IMR-90 (cell line): Measurements from ENCODE around the gene VASN. TPM values are rescaled to one million over a fixed set of nuclear protein-coding genes. Genes with fewer than 3 reads are reported as not detected.

Experiments
- ATAC-seq: fragments of 200-7000 bp; cut with Tn5 transposase; 2 replicates; pipeline ENCODE4 v1.9.1; 2020; ENCODE audit warnings: low read depth, mild to moderate bottlenecking, moderate library complexity
- BruUV-seq: library from RNA; stranded (reverse); fragments of 400-500 nt; replicated peaks from 2 replicates; lab custom pipeline; 2021; lab: Mats Ljungman, UMichigan
- CTCF ChIA-PET: fragments of 300-600 bp; formaldehyde crosslinking; extraction: SDS; loops from one replicate; lab custom pipeline; 2021; ENCODE audit warnings: antibody characterized with exemption; lab: Yijun Ruan, JAX
- POLR2A ChIA-PET: fragments of 300-600 bp; sonication (Branson Sonifier 250); formaldehyde crosslinking; loops from one replicate; lab custom pipeline; 2022; ENCODE audit warnings: antibody characterized with exemption; ENCODE audit not compliant: unreplicated experiment; lab: Charles Lee
- DNase-seq: peaks from one replicate; pipeline ENCODE4 v3.0.0; 2013
- H2AFZ ChIP-seq: replicated peaks from 2 replicates; pipeline ENCODE3; 2013; ENCODE audit warnings: low read length, mild to moderate bottlenecking; ENCODE audit not compliant: poor library complexity
- H2AK5ac ChIP-seq: 2 replicates; pipeline ENCODE4 v1.6.1; 2013; ENCODE audit warnings: low read depth, low read length, inconsistent platforms
- H2AK9ac ChIP-seq: replicated peaks from 2 replicates; pipeline ENCODE3; 2013; ENCODE audit warnings: mild to moderate bottlenecking, low read depth, low read length, moderate library complexity; ENCODE audit not compliant: poor library complexity
- H2BK120ac ChIP-seq: 2 replicates; pipeline ENCODE4 v1.6.1; 2013; ENCODE audit warnings: low read depth, low read length, inconsistent platforms
- H2BK15ac ChIP-seq: 3 replicates; pipeline ENCODE4 v1.6.1; 2013; ENCODE audit warnings: low read depth, low read length, inconsistent platforms
- H2BK20ac ChIP-seq: 2 replicates; pipeline ENCODE4 v1.6.1; 2013; ENCODE audit warnings: low read depth, mild to moderate bottlenecking, inconsistent platforms, low read length, moderate library complexity
- H2BK5ac ChIP-seq: 2 replicates; pipeline ENCODE4 v1.6.1; 2013; ENCODE audit warnings: mild to moderate bottlenecking, low read depth, low read length, inconsistent platforms; ENCODE audit not compliant: poor library complexity, severe bottlenecking
- H3K14ac ChIP-seq: replicated peaks from 2 replicates; pipeline ENCODE4 v1.6.1; 2013; ENCODE audit warnings: low read depth, low read length, inconsistent platforms
- H3K18ac ChIP-seq: 2 replicates; pipeline ENCODE4 v1.6.1; 2013; ENCODE audit warnings: low read depth, low read length, control low read depth
- H3K23ac ChIP-seq: 2 replicates; pipeline ENCODE4 v1.6.1; 2013; ENCODE audit warnings: low read depth, low read length, inconsistent platforms
- H3K27ac ChIP-seq: 2 replicates; pipeline ENCODE4 v1.5.1; 2013; ENCODE audit warnings: mild to moderate bottlenecking, control low read depth, low read length; ENCODE audit not compliant: insufficient read depth
- H3K27me3 ChIP-seq: 2 replicates; pipeline ENCODE4 v1.6.1; 2013; ENCODE audit warnings: low read length; ENCODE audit not compliant: control insufficient read depth, insufficient read depth
- H3K36me3 ChIP-seq: 2 replicates; pipeline ENCODE4 v1.6.1; 2013; ENCODE audit warnings: low read length, mixed read lengths; ENCODE audit not compliant: control insufficient read depth, insufficient read depth
- H3K4ac ChIP-seq: 2 replicates; pipeline ENCODE4 v1.6.1; 2013; ENCODE audit warnings: low read depth, low read length, inconsistent platforms
- H3K4me1 ChIP-seq: 2 replicates; pipeline ENCODE4 v1.6.1; 2013; ENCODE audit warnings: low read length, mixed read lengths; ENCODE audit not compliant: control insufficient read depth, insufficient read depth
- H3K4me2 ChIP-seq: 2 replicates; pipeline ENCODE4 v1.6.1; 2013; ENCODE audit warnings: low read depth, mild to moderate bottlenecking, control low read depth, low read length, moderate library complexity
- H3K4me3 ChIP-seq: 2 replicates; pipeline ENCODE4 v1.5.1; 2013; ENCODE audit warnings: low read depth, mild to moderate bottlenecking, control low read depth, low read length, moderate library complexity; ENCODE audit not compliant: insufficient read depth
- H3K56ac ChIP-seq: 2 replicates; pipeline ENCODE4 v1.6.1; 2013; ENCODE audit warnings: low read length, inconsistent platforms; ENCODE audit not compliant: insufficient read depth; ENCODE audit errors: extremely low read depth
- H3K79me1 ChIP-seq, 2 experiments: 2 replicates each; pipeline ENCODE4 v1.6.1; 2013; ENCODE audit warnings: low read length in 2 of 2, inconsistent platforms in 1 of 2, low read depth in 1 of 2
- H3K9ac ChIP-seq: 2 replicates; pipeline ENCODE4 v1.6.1; 2013; ENCODE audit warnings: low read depth, low read length, control low read depth
- H3K9me1 ChIP-seq: 2 replicates; pipeline ENCODE4 v1.6.1; 2013; ENCODE audit warnings: low read length, inconsistent platforms; ENCODE audit not compliant: insufficient read depth
- H3K9me3 ChIP-seq: 2 replicates; pipeline ENCODE4 v1.6.1; 2013; ENCODE audit warnings: low read length; ENCODE audit not compliant: control insufficient read depth, insufficient read depth
- H4K20me1 ChIP-seq: 2 replicates; pipeline ENCODE4 v1.6.1; 2013; ENCODE audit warnings: low read length, inconsistent platforms; ENCODE audit not compliant: insufficient read depth
- H4K5ac ChIP-seq: 2 replicates; pipeline ENCODE4 v1.6.1; 2013; ENCODE audit warnings: mild to moderate bottlenecking, low read depth, low read length, control low read depth
- H4K8ac ChIP-seq, 2 experiments: 2 replicates each; pipeline ENCODE4 v1.6.1; 2013; ENCODE audit warnings: low read depth in 2 of 2, low read length in 2 of 2, control low read depth in 1 of 2, inconsistent platforms in 1 of 2
- H4K91ac ChIP-seq: 2 replicates; pipeline ENCODE4 v1.6.1; 2013; ENCODE audit warnings: low read depth, low read length, inconsistent platforms; ENCODE audit not compliant: insufficient read depth
- BHLHE40 ChIP-seq: fragments of 150-350 bp; IDR thresholded peaks from 2 replicates; pipeline ENCODE4 v1.6.1; 2016; ENCODE audit warnings: mild to moderate bottlenecking, low read depth, low read length
- MAZ ChIP-seq: IDR thresholded peaks from 2 replicates; pipeline ENCODE4 v1.6.1; 2012; ENCODE audit warnings: low read depth, mild to moderate bottlenecking, low read length, improper control_type of control experiment, moderate library complexity, borderline replicate concordance
- MXI1 ChIP-seq: IDR thresholded peaks from 2 replicates; pipeline ENCODE4 v1.6.1; 2012; ENCODE audit warnings: low read depth, mild to moderate bottlenecking, low read length, moderate library complexity, borderline replicate concordance
- RAD21 ChIP-seq: IDR thresholded peaks from 2 replicates; pipeline ENCODE4 v1.6.1; 2012; ENCODE audit warnings: low read length, improper control_type of control experiment
- RFX5 ChIP-seq: IDR thresholded peaks from 2 replicates; pipeline ENCODE4 v1.8.0; 2012; ENCODE audit warnings: low read depth, mild to moderate bottlenecking, low read length, moderate library complexity
- SMC3 ChIP-seq: fragments of 150-350 bp; IDR thresholded peaks from 2 replicates; pipeline ENCODE4 v1.6.1; 2016; ENCODE audit warnings: low read depth, mild to moderate bottlenecking, antibody characterized with exemption, low read length, moderate library complexity
- whole genome bisulfite sequencing, 2 experiments: methylation state at CpG; one replicate each; pipeline versions ENCODE4 v1.1.5 to v1.1.7; 2013; ENCODE audit warnings: missing lambda C conversion rate in 2 of 2; ENCODE audit not compliant: insufficient read length in 1 of 2; ENCODE audit errors: extremely low coverage in 2 of 2; 5-methylcytosine and 5-hydroxymethylcytosine counted together
- dilution Hi-C: fragments of 300-500 bp; cut with HindIII; formaldehyde crosslinking; loops from one replicate; pipeline ENCODE4 v1.14.3; 2018; ENCODE audit warnings: low sequenced_read_pairs; ENCODE audit not compliant: unreplicated experiment
- in situ Hi-C: fragments of 300-500 bp; cut with MboI; formaldehyde crosslinking; loops from 3 replicates; pipeline ENCODE4 v1.14.3; 2019; ENCODE audit warnings: low sequenced_read_pairs, inconsistent platforms, mixed read lengths
- intact Hi-C: fragments of 100-400 bp; cut with micrococcal nuclease; formaldehyde crosslinking; loops from 2 replicates; pipeline ENCODE4 v1.10.0; 2022
- polyA plus RNA-seq, 3 experiments: library from polyadenylated mRNA; depleted of rRNA; stranded (reverse); fragments of >200 nt; gene quantifications; 2 replicates each; pipeline ENCODE4 v1.2.3, GENCODE V29; 2012; ENCODE audit warnings: low replicate concordance in 1 of 3
- total RNA-seq: library from RNA; depleted of rRNA; stranded (reverse); fragments of >200 nt; gene quantifications from 2 replicates; pipeline ENCODE4 v1.2.3, GENCODE V29; 2012
- TF ChIP-seq, protein P1 (sequence below): conservative IDR thresholded peaks from 2 replicates; pipeline ENCODE4 v1.5.1; 2012; ENCODE audit warnings: mild to moderate bottlenecking, low read depth, low read length, improper control_type of control experiment

VASN gene
- total and polyA plus RNA-seq, 2 of the 4 experiments (the other 2 are of a cell fraction) = 9.3 to 87.2 TPM

DNA sequence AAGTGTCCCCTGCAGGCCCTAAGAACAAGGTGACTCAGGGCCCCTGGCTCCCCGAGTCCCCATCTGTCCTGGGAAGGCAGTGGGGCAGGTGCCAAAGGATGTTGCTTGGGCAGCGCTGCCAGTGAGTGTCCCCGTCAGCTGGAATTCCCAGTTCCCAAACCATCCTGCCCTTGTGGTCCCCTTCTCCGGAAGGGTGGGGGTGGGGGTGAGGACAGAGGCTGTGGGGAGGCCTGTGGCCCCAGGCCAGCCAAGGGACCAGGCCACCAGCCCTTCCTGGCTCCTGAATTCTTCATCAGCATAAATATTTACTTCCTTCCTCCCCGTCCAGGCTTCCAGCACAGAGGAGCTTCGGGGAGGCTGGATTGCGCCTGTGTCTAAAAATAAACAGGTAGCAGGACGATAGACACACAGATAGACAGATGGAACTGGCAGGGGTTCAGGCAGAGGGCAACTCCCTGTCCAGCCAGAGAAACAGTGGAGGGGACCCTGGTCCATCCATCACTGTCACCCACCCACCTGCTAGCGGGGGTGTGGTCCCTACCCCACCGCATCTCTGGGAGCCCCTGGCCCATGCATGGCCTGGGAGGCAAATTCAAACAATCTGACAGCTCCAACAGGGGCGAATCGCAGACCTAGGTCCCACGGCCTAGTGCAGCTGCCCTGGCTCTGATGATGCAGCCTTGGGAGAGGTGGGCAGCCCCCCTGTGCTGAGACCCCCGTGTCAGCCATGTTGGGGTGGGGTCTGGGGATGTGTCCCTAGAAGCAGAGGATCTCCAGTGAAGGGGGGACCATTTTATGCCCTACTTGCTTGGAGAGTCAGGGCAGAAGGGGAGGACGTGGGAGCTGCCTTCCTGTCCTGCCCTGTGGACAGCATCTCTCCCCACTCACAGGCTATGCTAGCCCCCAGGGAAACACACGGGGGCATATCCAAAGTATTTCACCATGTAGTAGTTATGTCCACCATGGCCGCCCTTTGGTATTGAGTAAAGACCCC lies 42.6 kb upstream of the VASN start (continued):
- TF ChIP-seq SMC3 (no peak), BHLHE40 (no peak), MAZ (no peak)

DNA sequence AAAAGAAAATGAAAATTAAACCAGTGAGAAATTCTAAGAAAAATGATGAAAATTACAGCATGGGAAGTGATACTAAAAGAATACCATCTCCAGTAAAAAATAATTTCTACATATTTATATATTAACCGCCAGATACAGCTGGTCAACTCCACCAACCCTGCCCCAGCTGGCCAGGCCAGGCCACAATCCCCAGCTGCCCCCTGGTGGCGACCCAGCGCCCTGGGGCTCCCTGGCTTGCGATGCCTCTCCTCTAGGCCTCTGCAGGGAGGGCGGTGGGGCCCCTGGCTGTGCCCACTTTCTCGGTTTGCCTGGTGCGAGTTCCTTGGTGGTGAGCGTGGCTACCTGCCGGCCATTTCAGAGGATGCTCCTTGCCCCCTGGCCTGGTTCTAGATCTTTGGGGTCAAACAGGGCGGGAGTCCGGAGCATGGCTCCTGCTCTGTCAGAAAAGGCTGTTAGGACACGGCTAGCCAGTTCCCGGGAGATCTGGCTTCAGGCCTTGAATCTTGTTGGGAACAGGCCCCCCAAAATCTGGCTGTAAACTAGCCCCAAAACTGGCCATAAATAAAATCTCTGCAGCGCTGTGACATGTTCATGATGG lies 41.3 kb upstream of the VASN start:
- H4K20me1 ChIP-seq = peaks cover 71% of the 10 kb centered on the region
- no TSS peak for BruUV-seq

More for the DNA sequence above, 41.3 kb upstream of the VASN start:
- Histone ChIP-seq H3K27ac (no peak overlapping the region), H3K23ac (no peak overlapping the region), H4K5ac (no peak overlapping the region), H3K4me1 (peaks cover 20% of the 10 kb centered on the region), H2BK20ac (no peak overlapping the region), H2AK9ac (peak overlapping the region; percentile 2), H3K4ac (no peak overlapping the region), H2BK15ac (no peak overlapping the region), H3K14ac (no peak overlapping the region), H3K36me3 (peaks cover 19% of the 10 kb centered on the region), H2BK120ac (no peak overlapping the region), H2AK5ac (no peak overlapping the region), H2BK5ac (no peak overlapping the region), H3K4me3 (no peak overlapping the region), H3K27me3 (no peaks in the 10 kb centered on the region), H3K9me1 (peaks cover 10% of the 10 kb centered on the region), H2AFZ (no peak overlapping the region), H3K9ac (no peak overlapping the region), H4K8ac (no peak overlapping the region), H4K91ac (no peak overlapping the region), H3K18ac (no peak overlapping the region), H3K56ac (no peak overlapping the region), H3K9me3 (no peaks in the 10 kb centered on the region), H3K79me1 (peaks cover 19 to 85% of the 10 kb centered on the region in 2 experiments), H3K4me2 (no peak overlapping the region)
- intact Hi-C loops (loop anchor here (1.0 to 5.0 kb wide), 3 partner anchors 76 to 213 kb away; partner anchors contain the start of gene ADCY9), in situ Hi-C loops (loop anchor here (5.0 to 10.0 kb wide), 2 partner anchors 128 to 346 kb away; no protein-coding TSS in a partner anchor), dilution Hi-C loops (no loop called here)
- ATAC-seq (peak; percentile 79), DNase-seq (peak; percentile 63)
- ChIA-PET POLR2A (no interaction called here), CTCF (interaction anchor here (0.7 to 1.5 kb wide), 7 partner anchors 16 to 76 kb away, joined by 3 to 8 read pairs (median 4); no protein-coding TSS in a partner anchor)
- WGBS, 2 experiments = 25% methylated on average over 4 of the region's 14 CpGs; no CpG with 5 or more reads in 1 of the 2 experiments
- TF ChIP-seq RFX5 = no peak
- TF ChIP-seq RAD21 = peak; percentile 97
- TF ChIP-seq MAZ = peak; percentile 59; the same call in 1 of the 2 replicates
- TF ChIP-seq, protein P1, sequence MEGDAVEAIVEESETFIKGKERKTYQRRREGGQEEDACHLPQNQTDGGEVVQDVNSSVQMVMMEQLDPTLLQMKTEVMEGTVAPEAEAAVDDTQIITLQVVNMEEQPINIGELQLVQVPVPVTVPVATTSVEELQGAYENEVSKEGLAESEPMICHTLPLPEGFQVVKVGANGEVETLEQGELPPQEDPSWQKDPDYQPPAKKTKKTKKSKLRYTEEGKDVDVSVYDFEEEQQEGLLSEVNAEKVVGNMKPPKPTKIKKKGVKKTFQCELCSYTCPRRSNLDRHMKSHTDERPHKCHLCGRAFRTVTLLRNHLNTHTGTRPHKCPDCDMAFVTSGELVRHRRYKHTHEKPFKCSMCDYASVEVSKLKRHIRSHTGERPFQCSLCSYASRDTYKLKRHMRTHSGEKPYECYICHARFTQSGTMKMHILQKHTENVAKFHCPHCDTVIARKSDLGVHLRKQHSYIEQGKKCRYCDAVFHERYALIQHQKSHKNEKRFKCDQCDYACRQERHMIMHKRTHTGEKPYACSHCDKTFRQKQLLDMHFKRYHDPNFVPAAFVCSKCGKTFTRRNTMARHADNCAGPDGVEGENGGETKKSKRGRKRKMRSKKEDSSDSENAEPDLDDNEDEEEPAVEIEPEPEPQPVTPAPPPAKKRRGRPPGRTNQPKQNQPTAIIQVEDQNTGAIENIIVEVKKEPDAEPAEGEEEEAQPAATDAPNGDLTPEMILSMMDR = peak; percentile 96
- TF ChIP-seq MXI1 = no peak
- peak; percentile 99 for TF ChIP-seq SMC3
